Activated CD4-positive, alpha-beta T cell treated with anti-CD3 and anti-CD28 coated beads for 4 hours (primary cell): ENCODE data around the gene THOC2.
A peak's percentile ranks its signal among the peaks of the same experiment; 100 is the strongest.
"Not testable (repeated sequence)": the region's sequence is repeated elsewhere in the genome, so short reads cannot be mapped to it uniquely, and the experiment has no call there.

Experiments
- DNase-seq, 2 donors: peaks; one replicate each; pipeline ENCODE4 v3.0.0-alpha.2; 2020

Gene THOC2

GRCh38 chrX:123734079-123734478 is 1.2 kb upstream of the THOC2 start:
- not testable (repeated sequence) for DNase-seq

- DNase-seq: no peak
These were observed 724 bp downstream of the THOC2 start for GRCh38 chrX:123731987-123732669.

- peak; percentile 10 to 16 for DNase-seq
These were observed 1.4 kb downstream of the THOC2 start for GRCh38 chrX:123731258-123731986.

- DNase-seq: no peak
These were observed 4.3 kb downstream of the THOC2 start for GRCh38 chrX:123728554-123728953.

- no peak for DNase-seq
These were observed 4.8 kb downstream of the THOC2 start for GRCh38 chrX:123728016-123728415.

GRCh38 chrX:123722193-123722592 is 10.7 kb downstream of the THOC2 start:
- DNase-seq: not testable (repeated sequence)

- DNase-seq: no peak
These were observed 12.4 kb downstream of the THOC2 start for GRCh38 chrX:123720486-123720885.

GRCh38 chrX:123713841-123714240 is 19.0 kb downstream of the THOC2 start:
- DNase-seq: no peak

- no peak for DNase-seq
These were observed 19.4 kb downstream of the THOC2 start for GRCh38 chrX:123713434-123713833.

GRCh38 chrX:123711201-123711600 is 21.7 kb downstream of the THOC2 start:
- DNase-seq: not testable (repeated sequence)

- no peak for DNase-seq
These were observed 28.1 kb downstream of the THOC2 start for GRCh38 chrX:123704781-123705180.

GRCh38 chrX:123698979-123699520 is 33.8 kb downstream of the THOC2 start:
- no peak for DNase-seq

- no peak for DNase-seq
These were observed 36.5 kb downstream of the THOC2 start for GRCh38 chrX:123696334-123696733.

- no peak for DNase-seq
These were observed 37.6 kb downstream of the THOC2 start for GRCh38 chrX:123695242-123695641.

GRCh38 chrX:123691776-123692175 is 41.1 kb downstream of the THOC2 start:
- DNase-seq: no peak

- no peak for DNase-seq
These were observed 44.3 kb downstream of the THOC2 start for GRCh38 chrX:123688524-123688923.

GRCh38 chrX:123685232-123685631 is 47.6 kb downstream of the THOC2 start:
- DNase-seq: no peak

GRCh38 chrX:123682186-123682585 is 50.7 kb downstream of the THOC2 start:
- no peak for DNase-seq

- not testable (repeated sequence) for DNase-seq
These were observed 53.0 kb downstream of the THOC2 start for GRCh38 chrX:123679733-123680460.

- DNase-seq: no peak
These were observed 57.7 kb downstream of the THOC2 start for GRCh38 chrX:123675154-123675553.

GRCh38 chrX:123673813-123674212 is 59.0 kb downstream of the THOC2 start:
- DNase-seq: no peak

- DNase-seq: no peak
These were observed 67.7 kb downstream of the THOC2 start for GRCh38 chrX:123665197-123665596.

GRCh38 chrX:123664467-123665167 is 68.2 kb downstream of the THOC2 start:
- DNase-seq: not testable (repeated sequence)
